CD14-positive monocyte (primary cell): ENCODE results near the gene PPFIBP2. TPM values are rescaled to one million over a fixed set of nuclear protein-coding genes. Genes with fewer than 3 reads are reported as not detected.

ENCODE experiments used
- DNase-seq, 3 donors: peaks; one replicate each; pipeline ENCODE4 v3.0.0-alpha.2; 2011 to 2022
- H2AFZ ChIP-seq: 2 replicates; pipeline ENCODE4 v1.6.0; 2012; ENCODE audit warnings: mild to moderate bottlenecking, low read depth, low read length, inconsistent platforms; ENCODE audit not compliant: insufficient read depth, poor library complexity, severe bottlenecking
- H3K27ac ChIP-seq, 2 donors: 1 replicate in 1 of 2; 2 replicates in 1 of 2; pipeline ENCODE4 v1.5.1; 2012 to 2013; ENCODE audit warnings: low read length in 2 of 2, control low read depth in 1 of 2, inconsistent platforms in 1 of 2, low read depth in 1 of 2, mild to moderate bottlenecking in 1 of 2
- H3K27me3 ChIP-seq, 2 donors: one replicate each; pipeline versions ENCODE4 v1.6.0 to v1.6.1; 2011 to 2013; ENCODE audit warnings: low read length in 2 of 2; ENCODE audit not compliant: control insufficient read depth in 2 of 2, insufficient read depth in 2 of 2
- H3K36me3 ChIP-seq, 2 donors: replicated peaks in 1 of 2; 1 replicate in 1 of 2; 2 replicates in 1 of 2; pipeline versions ENCODE4 v1.5.1 to v1.6.1; 2012 to 2013; ENCODE audit warnings: low read length in 2 of 2, control low read depth in 1 of 2, inconsistent platforms in 1 of 2, mild to moderate bottlenecking in 1 of 2; ENCODE audit not compliant: insufficient read depth in 2 of 2, control insufficient read depth in 1 of 2
- H3K4me1 ChIP-seq, 2 donors: 1 replicate in 1 of 2; 2 replicates in 1 of 2; pipeline versions ENCODE4 v1.5.1 to v1.6.1; 2012 to 2013; ENCODE audit warnings: low read length in 2 of 2, control low read depth in 1 of 2, inconsistent platforms in 1 of 2, mild to moderate bottlenecking in 1 of 2, moderate library complexity in 1 of 2; ENCODE audit not compliant: insufficient read depth in 2 of 2, control insufficient read depth in 1 of 2
- H3K4me2 ChIP-seq: replicated peaks from 2 replicates; pipeline ENCODE3; 2012; ENCODE audit warnings: low read length, moderate library complexity, mild to moderate bottlenecking; ENCODE audit not compliant: poor library complexity, severe bottlenecking; ENCODE audit errors: extremely low read depth
- H3K4me3 ChIP-seq, 3 experiments: fragments of 200-600 bp in 1 of 3; sonication (generic) in 1 of 3; replicated peaks in 1 of 3; 1 replicate in 2 of 3; 2 replicates in 1 of 3; pipeline ENCODE4 v1.5.1; 2011 to 2013; ENCODE audit warnings: low read length in 3 of 3, mild to moderate bottlenecking in 3 of 3, control low read depth in 2 of 3, low read depth in 2 of 3, inconsistent platforms in 1 of 3, moderate library complexity in 1 of 3
- H3K79me2 ChIP-seq: 2 replicates; pipeline ENCODE4 v1.6.0; 2012; ENCODE audit warnings: mild to moderate bottlenecking, control low read depth, inconsistent platforms, low read length, moderate library complexity; ENCODE audit not compliant: insufficient read depth
- H3K9ac ChIP-seq: 2 replicates; pipeline ENCODE4 v1.6.0; 2017; ENCODE audit warnings: low read length, mild to moderate bottlenecking; ENCODE audit not compliant: insufficient read depth, poor library complexity, severe bottlenecking
- H3K9me3 ChIP-seq, 2 donors: replicated peaks in 1 of 2; 1 replicate in 1 of 2; 2 replicates in 1 of 2; pipeline versions ENCODE4 v1.5.1 to v1.6.1; 2012 to 2013; ENCODE audit warnings: low read length in 2 of 2, control low read depth in 1 of 2; ENCODE audit not compliant: control insufficient read depth in 1 of 2, insufficient read depth in 1 of 2
- H4K20me1 ChIP-seq: 2 replicates; pipeline ENCODE4 v1.6.0; 2012; ENCODE audit warnings: mild to moderate bottlenecking, low read length, control low read depth, moderate library complexity; ENCODE audit not compliant: insufficient read depth
- H3K27ac Mint-ChIP-seq, 7 donors: one replicate each; pipeline ENCODE4 v1.8.0; 2020; ENCODE audit warnings: mild to moderate bottlenecking in 7 of 7, mixed read lengths in 7 of 7, moderate library complexity in 6 of 7, inconsistent platforms in 2 of 7
- H3K27me3 Mint-ChIP-seq, 3 donors: one replicate each; pipeline ENCODE4 v1.8.0; 2021 to 2022; ENCODE audit warnings: low read depth in 3 of 3, mild to moderate bottlenecking in 3 of 3, mixed read lengths in 3 of 3, moderate library complexity in 3 of 3, inconsistent platforms in 1 of 3
- H3K36me3 Mint-ChIP-seq, 2 donors: one replicate each; pipeline ENCODE4 v1.8.0; 2020; ENCODE audit warnings: mixed read lengths in 2 of 2, inconsistent platforms in 1 of 2, mild to moderate bottlenecking in 1 of 2
- H3K4me1 Mint-ChIP-seq: one replicate; pipeline ENCODE4 v1.8.0; 2020; ENCODE audit warnings: mild to moderate bottlenecking, mixed read lengths
- H3K4me3 Mint-ChIP-seq, 2 donors: one replicate each; pipeline ENCODE4 v1.8.0; 2020; ENCODE audit warnings: mild to moderate bottlenecking in 2 of 2, mixed read lengths in 2 of 2, moderate library complexity in 1 of 2
- H3K9me3 Mint-ChIP-seq, 7 donors: one replicate each; pipeline ENCODE4 v1.8.0; 2020 to 2022; ENCODE audit warnings: mixed read lengths in 7 of 7, mild to moderate bottlenecking in 6 of 7, moderate library complexity in 6 of 7, inconsistent platforms in 2 of 7
- CTCF ChIP-seq: fragments of 200-600 bp; IDR thresholded peaks from one replicate; pipeline ENCODE4 v1.8.0; 2022; ENCODE audit warnings: antibody characterized with exemption, mild to moderate bottlenecking
- WGBS: methylation state at CpG from one replicate; pipeline ENCODE4 v1.1.5; 2013; ENCODE audit warnings: missing lambda C conversion rate; ENCODE audit not compliant: insufficient coverage; 5-methylcytosine and 5-hydroxymethylcytosine counted together
- intact Hi-C, 2 donors: fragments of 100-400 bp; cut with micrococcal nuclease; formaldehyde crosslinking; loops; one replicate each; pipeline versions ENCODE4 v1.15.0 to v1.15.1; 2023
- polyA plus RNA-seq, 3 donors: library from polyadenylated mRNA; depleted of rRNA in 1 of 3; unstranded in 2 of 3; stranded (reverse) in 1 of 3; fragments of 300-500 nt in 2 of 3; fragments of >200 nt in 1 of 3; fragmentation: Illumina TruSeq in 2 of 3; gene quantifications; 1 replicate in 2 of 3; 2 replicates in 1 of 3; pipeline ENCODE4 v1.2.3, GENCODE V29; 2012 to 2021

The PPFIBP2 gene
- polyA plus RNA-seq, 3 donors = 5.9 to 41.6 (median 8.6) TPM

DNA sequence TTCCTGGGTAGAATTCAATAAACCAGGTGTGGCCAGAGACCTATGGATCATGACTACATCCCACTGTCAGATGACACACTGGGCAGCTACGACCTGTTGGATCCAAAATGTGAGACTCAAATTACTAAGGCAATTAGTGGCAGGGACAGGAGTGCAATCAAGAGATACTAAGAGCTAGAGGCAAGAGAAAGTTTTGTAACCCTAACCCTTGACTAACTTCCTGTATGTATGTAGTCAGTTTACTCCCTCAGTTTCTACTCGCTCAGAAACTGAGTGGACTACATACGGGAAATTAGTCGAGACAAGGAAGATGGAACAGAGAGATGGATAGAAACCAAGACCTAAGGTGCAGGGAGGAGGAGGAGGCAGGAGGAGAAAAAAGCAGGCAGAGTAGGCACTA lies 156.8 kb downstream of the PPFIBP2 start:
- H4K20me1 ChIP-seq = peaks cover 7% of the 10 kb centered on the region
- 34% methylated on average over 2 of the region's 4 CpGs for WGBS
- Mint-ChIP-seq H3K9me3 (peaks cover 1 to 24% (median 10%) of the 10 kb centered on the region in 7 donors), H3K4me3 (no peak overlapping the region), H3K27ac (peak overlapping the region in 6 of 7 donors; percentile 29 to 85 (median 63)), H3K27me3 (peaks cover 38 to 40% (median 38%) of the 10 kb centered on the region in 3 donors), H3K36me3 (peaks cover 17 to 25% of the 10 kb centered on the region in 2 donors), H3K4me1 (peaks cover 38% of the 10 kb centered on the region)
- H3K9ac ChIP-seq = no peak overlapping the region
- H3K4me1 ChIP-seq = peaks cover 28 to 34% of the 10 kb centered on the region in 2 donors
- H3K4me2 ChIP-seq = no peak overlapping the region
- intact Hi-C loops = no loop called here
- H3K27ac ChIP-seq = no peak overlapping the region
- H3K36me3 ChIP-seq = peaks cover 0 to 16% of the 10 kb centered on the region in 2 donors
- H2AFZ ChIP-seq = no peak overlapping the region
- peaks cover 23 to 37% of the 10 kb centered on the region in 2 donors for H3K27me3 ChIP-seq
- H3K4me3 ChIP-seq = no peak overlapping the region
- no peak for TF ChIP-seq CTCF
- peaks cover 0 to 24% of the 10 kb centered on the region in 2 donors for H3K9me3 ChIP-seq
- DNase-seq = peak in 2 of 3 donors; percentile 64 to 69
- H3K79me2 ChIP-seq = no peaks in the 10 kb centered on the region

GRCh38 chr11:7671347-7672215 lies 157.8 kb downstream of the PPFIBP2 start:
- 90% methylated on average over 3 of the region's 10 CpGs for WGBS
- no peaks in the 10 kb centered on the region for H4K20me1 ChIP-seq
- peaks cover 0 to 9% of the 10 kb centered on the region in 2 donors for H3K36me3 ChIP-seq
- TF ChIP-seq CTCF = no peak
- no peaks in the 10 kb centered on the region for H3K79me2 ChIP-seq
- H3K27me3 ChIP-seq = peaks cover 25 to 41% of the 10 kb centered on the region in 2 donors
- H3K4me1 ChIP-seq = peaks cover 28 to 34% of the 10 kb centered on the region in 2 donors
- peak in 1 of 3 donors; percentile 51 for DNase-seq
- peaks cover 38 to 47% (median 43%) of the 10 kb centered on the region in 3 donors for H3K27me3 Mint-ChIP-seq
- no peak overlapping the region for H2AFZ ChIP-seq
- H3K36me3 Mint-ChIP-seq = peaks cover 20% of the 10 kb centered on the region in 2 donors
- peaks cover 2 to 32% (median 17%) of the 10 kb centered on the region in 7 donors for H3K9me3 Mint-ChIP-seq
- H3K4me1 Mint-ChIP-seq = peaks cover 37% of the 10 kb centered on the region
- H3K4me3 ChIP-seq = no peak overlapping the region
- intact Hi-C loops = no loop called here
- H3K9me3 ChIP-seq = peaks cover 5 to 33% of the 10 kb centered on the region in 2 donors
- no peak overlapping the region for H3K4me3 Mint-ChIP-seq
- H3K4me2 ChIP-seq = no peak overlapping the region
- peak overlapping the region in 2 of 7 donors; percentile 55 to 77 for H3K27ac Mint-ChIP-seq
- no peak overlapping the region for H3K9ac ChIP-seq
- H3K27ac ChIP-seq = no peak overlapping the region
